GM23338 (cell line): ENCODE data around the gene LGALS14. TPM values are rescaled to one million over a fixed set of nuclear protein-coding genes. Genes with fewer than 3 reads are reported as not detected.

Source experiments
- ATAC-seq: fragments of 200-7000 bp; cut with Tn5 transposase; 3 replicates; pipeline ENCODE4 v1.9.1; 2020
- DNase-seq: peaks from one replicate; pipeline ENCODE4 v3.0.0-alpha.2; 2015; ENCODE audit warnings: low spot score
- H2AFZ ChIP-seq: fragments of 200-600 bp; sonication (generic); 2 replicates; pipeline ENCODE4 v1.8.0; 2016; ENCODE audit warnings: antibody characterized with exemption, mild to moderate bottlenecking, moderate library complexity
- H3F3A ChIP-seq: fragments of 200-600 bp; sonication (generic); replicated peaks from 2 replicates; pipeline ENCODE4 v1.8.0; 2017; ENCODE audit warnings: antibody characterized with exemption, mixed run types, low read depth
- H3K27ac ChIP-seq: fragments of 200-600 bp; sonication (generic); 2 replicates; pipeline ENCODE4 v1.6.1; 2016; ENCODE audit warnings: low read depth
- H3K27me3 ChIP-seq: fragments of 200-600 bp; sonication (generic); 2 replicates; pipeline ENCODE4 v1.8.0; 2016; ENCODE audit warnings: mild to moderate bottlenecking, mixed run types, moderate library complexity; ENCODE audit not compliant: insufficient read depth
- H3K36me3 ChIP-seq: fragments of 200-600 bp; sonication (generic); 2 replicates; pipeline ENCODE4 v1.8.0; 2016; ENCODE audit warnings: mild to moderate bottlenecking; ENCODE audit not compliant: insufficient read depth
- H3K4me1 ChIP-seq: fragments of 200-600 bp; sonication (generic); 2 replicates; pipeline ENCODE4 v1.8.0; 2016; ENCODE audit warnings: mild to moderate bottlenecking, moderate library complexity; ENCODE audit not compliant: insufficient read depth
- H3K4me2 ChIP-seq: fragments of 200-600 bp; sonication (generic); 2 replicates; pipeline ENCODE4 v1.7.1; 2017; ENCODE audit warnings: mixed run types
- H3K4me3 ChIP-seq: fragments of 200-600 bp; sonication (generic); 2 replicates; pipeline ENCODE4 v1.6.1; 2016; ENCODE audit warnings: mixed run types
- H3K79me2 ChIP-seq: fragments of 200-600 bp; sonication (generic); replicated peaks from 2 replicates; pipeline ENCODE4 v1.8.0; 2017; ENCODE audit warnings: mild to moderate bottlenecking; ENCODE audit not compliant: insufficient read depth
- H3K9me2 ChIP-seq: fragments of 200-600 bp; sonication (generic); 2 replicates; pipeline ENCODE4 v1.8.0; 2017; ENCODE audit not compliant: insufficient read depth
- H4K20me1 ChIP-seq: fragments of 200-600 bp; sonication (generic); replicated peaks from 2 replicates; pipeline ENCODE4 v1.8.0; 2017; ENCODE audit warnings: mild to moderate bottlenecking; ENCODE audit not compliant: insufficient read depth
- H3K27ac Mint-ChIP-seq: 2 replicates; pipeline ENCODE4 v1.8.0; 2020; ENCODE audit warnings: inconsistent platforms, mild to moderate bottlenecking, moderate library complexity, mixed read lengths
- H3K27me3 Mint-ChIP-seq: 3 replicates; pipeline ENCODE4 v1.8.0; 2022; ENCODE audit warnings: low read depth, mild to moderate bottlenecking, moderate library complexity, mixed read lengths, inconsistent platforms; ENCODE audit not compliant: insufficient read depth, poor library complexity
- H3K36me3 Mint-ChIP-seq: 3 replicates; pipeline ENCODE4 v1.8.0; 2021; ENCODE audit warnings: low read depth, mild to moderate bottlenecking, inconsistent platforms, moderate library complexity, mixed read lengths
- H3K4me1 Mint-ChIP-seq: 3 replicates; pipeline ENCODE4 v1.8.0; 2020; ENCODE audit warnings: mild to moderate bottlenecking, inconsistent platforms, mixed read lengths
- H3K4me3 Mint-ChIP-seq: 3 replicates; pipeline ENCODE4 v1.8.0; 2021; ENCODE audit warnings: moderate library complexity, mild to moderate bottlenecking, inconsistent platforms, mixed read lengths
- H3K9me3 Mint-ChIP-seq: 3 replicates; pipeline ENCODE4 v1.8.0; 2020; ENCODE audit warnings: moderate library complexity, mild to moderate bottlenecking, inconsistent platforms, mixed read lengths
- CREB1 ChIP-seq: fragments of 250-450 bp; sonication (Bioruptor Pico); IDR thresholded peaks from 2 replicates; pipeline ENCODE4 v1.5.0; 2020; ENCODE audit warnings: low read depth, mild to moderate bottlenecking, moderate library complexity
- CTCF ChIP-seq, 2 experiments: fragments of 200-600 bp in 1 of 2; sonication (generic) in 1 of 2; conservative IDR thresholded peaks; 2 replicates each; pipeline versions ENCODE4 v1.5.1 to v1.6.1; 2016 to 2017; ENCODE audit warnings: antibody characterized with exemption in 2 of 2, low read depth in 2 of 2, mild to moderate bottlenecking in 2 of 2, moderate library complexity in 1 of 2
- ETS1 ChIP-seq: IDR thresholded peaks from 2 replicates; pipeline ENCODE4 v1.6.1; 2016; ENCODE audit warnings: antibody characterized with exemption
- EZH2 ChIP-seq: fragments of 200-600 bp; sonication (generic); IDR thresholded peaks from one replicate; pipeline ENCODE4 v1.8.0; 2017; ENCODE audit warnings: antibody characterized with exemption, mild to moderate bottlenecking, low read depth; ENCODE audit not compliant: unreplicated experiment
- EZH2phosphoT487 ChIP-seq: fragments of 200-600 bp; sonication (generic); IDR thresholded peaks from one replicate; pipeline ENCODE4 v1.8.1; 2018; ENCODE audit warnings: antibody characterized with exemption; ENCODE audit not compliant: unreplicated experiment
- JUNB ChIP-seq: IDR thresholded peaks from one replicate; pipeline ENCODE4 v1.6.1; 2016; ENCODE audit warnings: antibody characterized with exemption; ENCODE audit not compliant: unreplicated experiment
- NANOG ChIP-seq: IDR thresholded peaks from 2 replicates; pipeline ENCODE4 v1.6.1; 2016; ENCODE audit warnings: antibody characterized with exemption, borderline replicate concordance
- POLR2AphosphoS5 ChIP-seq: IDR thresholded peaks from 2 replicates; pipeline ENCODE4 v1.6.1; 2016; ENCODE audit warnings: antibody characterized with exemption, low read depth
- REST ChIP-seq: IDR thresholded peaks from one replicate; pipeline ENCODE4 v1.6.1; 2018; ENCODE audit warnings: antibody characterized with exemption; ENCODE audit not compliant: unreplicated experiment
- STAT1 ChIP-seq: IDR thresholded peaks from one replicate; pipeline ENCODE4 v1.6.1; 2016; ENCODE audit warnings: antibody characterized with exemption; ENCODE audit not compliant: unreplicated experiment
- ZNF114 ChIP-seq: fragments of 250-450 bp; sonication (Bioruptor Pico); IDR thresholded peaks from 2 replicates; pipeline ENCODE4 v1.5.0; 2020; ENCODE audit warnings: mild to moderate bottlenecking, moderate library complexity
- ZNF331 ChIP-seq: fragments of 250-450 bp; sonication (Bioruptor Pico); IDR thresholded peaks from 2 replicates; pipeline ENCODE4 v1.5.0; 2020; ENCODE audit warnings: low read depth, mild to moderate bottlenecking, moderate library complexity
- ZNF462 ChIP-seq: fragments of 250-450 bp; sonication (Bioruptor Pico); IDR thresholded peaks from 2 replicates; pipeline ENCODE4 v1.5.0; 2020; ENCODE audit warnings: mild to moderate bottlenecking, moderate library complexity
- polyA plus RNA-seq: library from polyadenylated mRNA; unstranded; fragments of >200 nt; fragmentation: Nextera tagmentation; extraction: Ambion mirVana; gene quantifications from 2 replicates; pipeline ENCODE4 v1.2.1, GENCODE V29; 2016
- total RNA-seq: library from RNA; depleted of rRNA; stranded (reverse); fragments of >200 nt; shearing (Covaris generic); gene quantifications from 2 replicates; pipeline ENCODE4 v1.2.3, GENCODE V29; 2014

The LGALS14 gene
- total and polyA plus RNA-seq, 2 experiments from 2014 or later = not detected

GRCh38 chr19:39680593-39680992 lies 23.7 kb upstream of the LGALS14 start:
- Mint-ChIP-seq H3K36me3 (no peaks in the 10 kb centered on the region), H3K9me3 (no peaks in the 10 kb centered on the region)
- H3K4me3 ChIP-seq = no peak overlapping the region

More at GRCh38 chr19:39680593-39680992, 23.7 kb upstream of the LGALS14 start:
- DNase-seq (no peak), ATAC-seq (no peak)
- TF ChIP-seq JUNB (no peak), EZH2 (no peak), CREB1 (no peak), ZNF331 (CRISPR knock-in tag) (no peak), NANOG (no peak), POLR2AphosphoS5 (no peak), STAT1 (no peak), ZNF114 (no peak), REST (no peak), CTCF (conservative IDR thresholded peaks at IDR 0.05; ENCODE audit: low read depth in 2 of 2) (no peak), ETS1 (no peak), ZNF462 (CRISPR knock-in tag) (no peak), EZH2phosphoT487 (no peak)
- Mint-ChIP-seq H3K27ac (no peak overlapping the region), H3K4me3 (no peak overlapping the region), H3K27me3 (peaks cover 14% of the 10 kb centered on the region), H3K4me1 (no peaks in the 10 kb centered on the region; the same call in 2 of the 3 replicates)
- Histone ChIP-seq H4K20me1 (no peaks in the 10 kb centered on the region), H3K36me3 (no peaks in the 10 kb centered on the region), H3K79me2 (no peaks in the 10 kb centered on the region), H3F3A (no peaks in the 10 kb centered on the region), H3K4me1 (no peaks in the 10 kb centered on the region), H3K27ac (no peak overlapping the region), H2AFZ (no peak overlapping the region), H3K9me2 (no peaks in the 10 kb centered on the region), H3K4me2 (no peak overlapping the region), H3K27me3 (no peaks in the 10 kb centered on the region)
